HG03039 (cell line): ENCODE data around the gene B4GALT5.

ENCODE experiments used
- ATAC-seq: cut with Tn5 transposase; IDR thresholded peaks from one replicate; pipeline ENCODE4 v1.9.1; 2021; ENCODE audit warnings: mild to moderate bottlenecking, moderate library complexity; ENCODE audit not compliant: unreplicated experiment

The B4GALT5 gene

DNA sequence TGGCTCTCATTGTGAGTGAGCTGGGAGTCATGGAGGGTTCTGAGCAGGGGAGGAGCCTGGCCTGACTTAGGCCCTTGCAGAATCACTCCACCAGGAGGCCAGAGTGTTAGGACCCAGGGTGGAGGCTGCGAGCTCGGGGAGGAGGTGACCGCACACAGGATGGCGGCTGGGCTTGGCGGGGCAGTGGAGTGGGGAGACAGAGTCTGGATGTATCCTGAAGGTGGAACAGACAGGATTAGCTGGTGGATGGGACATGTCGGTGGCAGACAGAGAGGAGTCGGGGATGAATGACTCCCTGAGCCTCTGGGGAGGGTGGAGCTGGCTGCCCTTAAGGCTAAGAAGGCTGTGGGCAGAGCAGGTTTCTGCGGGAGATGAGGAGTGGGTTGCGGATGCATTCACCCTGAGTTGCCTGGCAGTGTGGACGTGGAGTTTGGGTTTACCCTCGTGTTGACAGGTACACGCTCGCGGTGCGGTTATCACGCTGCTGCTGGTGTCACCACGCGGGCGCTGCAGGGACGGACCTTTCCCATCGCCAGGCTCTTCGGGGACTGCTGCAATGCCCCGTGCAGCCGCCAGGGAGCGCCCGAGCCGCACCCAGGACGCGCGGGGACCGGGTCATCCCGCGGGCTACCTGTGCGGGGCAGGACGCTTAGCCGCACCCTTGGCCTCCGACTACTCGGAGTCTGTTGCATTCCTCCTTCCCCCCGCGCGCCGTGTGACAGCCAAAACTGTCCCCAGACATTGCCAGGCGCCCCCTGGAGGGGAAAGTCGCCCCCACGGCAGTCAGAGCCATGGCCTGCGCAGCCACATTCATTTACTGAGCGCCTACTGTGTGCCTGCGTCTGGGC, 102.8 kb downstream of the B4GALT5 start:
- no peak for ATAC-seq

DNA sequence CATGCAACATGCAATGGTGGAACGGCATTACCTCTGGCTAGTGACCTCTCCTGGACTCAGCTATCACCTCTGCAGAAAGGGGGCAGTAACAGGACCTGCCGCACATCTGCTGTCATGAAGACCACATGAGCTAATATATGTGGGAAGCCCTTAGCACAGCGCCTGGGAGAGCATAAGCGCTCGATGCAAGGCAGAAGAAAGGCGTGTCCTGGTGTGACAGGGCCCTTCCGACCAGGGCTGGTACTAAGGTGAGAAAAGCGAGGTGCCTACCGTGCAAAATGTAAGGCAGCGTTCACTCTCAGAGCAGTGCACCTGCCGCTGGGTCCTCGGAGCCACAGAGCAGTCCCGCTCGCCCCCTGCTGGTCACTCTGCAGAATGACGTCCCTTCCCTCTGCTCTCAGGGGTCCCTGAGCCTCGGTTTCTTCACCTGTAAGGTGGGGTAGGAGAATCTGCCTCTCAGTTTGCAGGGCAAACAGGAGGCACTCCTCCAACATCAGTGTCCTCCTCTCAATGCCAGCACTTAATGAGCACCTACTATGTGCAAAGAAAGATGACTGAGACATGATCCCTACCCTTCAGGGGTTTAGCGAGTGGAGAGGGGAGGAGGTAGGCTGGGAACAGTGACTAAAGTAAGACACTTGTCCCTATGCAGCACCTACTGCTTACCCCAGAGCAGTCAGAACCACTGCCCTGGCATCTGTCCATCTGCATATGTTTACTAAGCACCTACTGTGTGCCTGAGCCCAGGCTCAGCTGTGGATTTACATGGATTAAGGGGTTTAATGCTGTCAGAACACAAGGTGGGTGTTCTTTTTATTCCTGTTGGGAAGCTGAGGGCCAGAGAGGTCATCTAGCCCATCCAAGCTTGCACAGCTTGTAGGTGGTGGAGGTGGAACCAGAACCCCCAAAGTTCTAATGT, 104.7 kb downstream of the B4GALT5 start:
- no peak for ATAC-seq

DNA sequence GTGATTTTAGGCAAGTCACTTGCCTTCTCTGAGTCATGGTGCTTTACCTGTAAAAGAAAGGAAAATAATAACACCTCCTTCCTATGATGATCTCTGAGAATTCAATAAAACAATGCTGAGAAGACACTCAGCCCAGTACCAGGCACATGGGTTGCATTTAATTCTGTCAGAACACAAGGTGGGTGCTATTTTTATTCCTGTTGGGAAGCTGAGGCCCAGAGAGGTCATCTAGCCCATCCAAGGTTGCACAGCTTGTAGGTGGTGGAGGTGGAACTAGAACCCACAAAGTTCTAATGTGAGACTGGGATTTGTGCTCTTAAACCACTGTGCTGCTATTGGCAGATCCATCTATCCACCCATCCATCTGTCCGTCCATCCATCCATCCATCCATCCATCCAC, 106.1 kb downstream of the B4GALT5 start:
- no peak for ATAC-seq

DNA sequence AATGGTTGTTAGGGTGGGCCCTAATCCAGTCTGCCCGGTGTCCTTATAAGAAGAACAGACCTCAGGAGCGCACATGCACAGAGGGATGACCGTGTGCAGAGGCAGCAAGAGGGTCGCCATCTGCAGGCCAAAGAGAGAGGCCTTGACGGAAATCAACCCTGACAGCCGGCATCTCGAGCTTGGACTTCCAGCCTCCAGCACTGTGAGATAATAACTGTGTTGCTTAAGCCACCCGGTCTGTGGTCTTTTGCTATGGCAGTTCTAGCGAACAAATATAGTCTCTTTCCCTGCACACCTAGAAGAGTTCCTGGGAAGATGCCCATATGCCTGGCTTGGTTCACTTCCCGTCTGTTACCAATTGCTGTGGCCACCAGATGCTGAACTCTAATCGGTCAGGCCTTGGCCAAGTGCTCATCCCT, 110.5 kb downstream of the B4GALT5 start:
- ATAC-seq, result no peak

DNA sequence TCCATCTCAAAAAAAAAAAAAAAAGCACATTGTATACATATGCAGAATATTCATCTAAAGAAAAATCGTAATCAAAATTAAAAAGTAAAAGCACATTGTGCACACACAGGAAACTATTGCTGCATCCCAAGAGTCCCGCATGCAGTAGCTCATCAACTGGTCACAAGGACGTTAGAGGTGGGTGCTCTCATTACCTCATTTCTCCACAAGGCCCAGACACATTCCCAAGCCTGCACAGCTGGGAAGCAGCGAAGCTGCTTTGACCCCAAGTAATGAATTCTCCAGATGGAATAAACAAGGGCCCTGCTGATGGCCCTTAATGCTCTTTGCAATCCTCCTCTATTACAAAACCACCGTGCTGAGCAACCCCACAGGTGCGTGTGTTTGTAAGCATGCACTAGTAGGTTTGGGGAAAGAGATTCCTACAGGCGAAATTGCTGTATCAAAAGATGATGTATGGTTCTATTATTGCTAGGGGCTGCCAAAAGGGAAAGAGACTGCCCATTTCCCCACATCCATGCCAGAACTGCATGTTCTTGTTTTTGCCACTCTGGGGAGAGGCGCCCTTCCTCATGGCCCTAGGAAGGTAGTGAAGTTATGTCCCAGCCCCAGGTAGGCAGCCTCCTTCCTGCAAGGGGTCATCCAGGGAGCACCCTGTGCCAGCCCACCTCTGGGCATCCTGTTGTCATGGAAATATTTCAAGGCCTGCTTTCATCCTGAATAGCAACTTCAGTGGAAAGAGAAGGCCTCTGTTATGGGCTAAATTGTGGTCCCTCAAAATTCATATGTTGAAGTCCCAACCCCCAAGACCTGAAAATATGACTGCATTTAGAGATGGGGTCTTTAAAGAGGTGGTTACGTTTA, 111.1 kb downstream of the B4GALT5 start:
- no peak for ATAC-seq

DNA sequence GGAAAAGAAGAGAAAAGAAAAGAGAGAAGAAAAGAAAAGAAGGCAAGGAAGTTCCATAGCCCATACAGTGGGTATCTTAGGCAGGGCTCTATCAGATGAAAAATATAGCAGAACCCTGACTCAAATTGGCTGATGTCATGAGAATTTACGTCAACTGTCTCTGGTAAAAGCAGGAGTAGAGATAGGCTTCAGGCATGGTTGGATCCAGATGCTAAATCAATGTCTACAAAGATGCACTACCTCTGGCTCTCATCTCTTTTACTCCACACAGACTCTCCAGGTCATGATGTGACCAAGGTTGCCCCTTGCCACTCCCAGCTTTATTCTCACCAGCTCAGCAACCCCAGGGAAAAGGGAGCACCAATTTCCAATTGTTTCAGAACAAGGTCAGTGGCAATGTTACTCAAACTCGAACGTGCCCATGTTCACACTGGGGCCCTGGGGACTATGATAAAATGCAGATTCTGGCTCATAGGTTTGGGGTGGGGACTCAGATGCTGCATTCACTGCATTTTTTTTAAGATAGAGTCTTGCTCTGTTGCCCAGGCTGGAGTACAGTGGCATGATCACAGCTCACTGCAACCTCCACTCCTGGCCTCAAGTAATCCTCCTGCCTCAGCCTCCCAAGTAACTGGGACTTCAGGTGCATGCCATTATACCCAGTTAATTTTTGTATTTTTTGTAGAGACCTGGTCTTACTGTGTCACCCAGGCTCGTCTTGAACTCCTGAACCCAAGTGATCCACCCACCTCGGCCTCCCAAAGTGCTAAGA, 112.3 kb downstream of the B4GALT5 start:
- ATAC-seq, result no peak

DNA sequence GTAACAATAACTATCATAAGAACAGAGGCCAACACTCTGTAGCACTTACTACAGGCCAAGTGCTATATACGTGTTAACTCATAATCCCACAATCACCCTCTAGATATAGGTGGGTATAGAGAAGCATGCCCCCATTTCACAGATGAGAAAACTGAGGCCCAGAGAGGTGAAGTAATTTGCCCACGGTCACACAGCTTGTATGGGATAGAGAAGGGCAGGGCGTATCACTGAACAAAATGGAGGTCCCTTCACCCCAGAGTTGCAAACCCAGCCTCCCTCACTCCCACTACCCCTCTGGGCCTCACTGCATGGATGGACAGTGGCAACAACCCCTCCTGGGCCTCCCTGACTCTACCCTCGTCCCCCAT, 113.9 kb downstream of the B4GALT5 start:
- ATAC-seq, result no peak

DNA sequence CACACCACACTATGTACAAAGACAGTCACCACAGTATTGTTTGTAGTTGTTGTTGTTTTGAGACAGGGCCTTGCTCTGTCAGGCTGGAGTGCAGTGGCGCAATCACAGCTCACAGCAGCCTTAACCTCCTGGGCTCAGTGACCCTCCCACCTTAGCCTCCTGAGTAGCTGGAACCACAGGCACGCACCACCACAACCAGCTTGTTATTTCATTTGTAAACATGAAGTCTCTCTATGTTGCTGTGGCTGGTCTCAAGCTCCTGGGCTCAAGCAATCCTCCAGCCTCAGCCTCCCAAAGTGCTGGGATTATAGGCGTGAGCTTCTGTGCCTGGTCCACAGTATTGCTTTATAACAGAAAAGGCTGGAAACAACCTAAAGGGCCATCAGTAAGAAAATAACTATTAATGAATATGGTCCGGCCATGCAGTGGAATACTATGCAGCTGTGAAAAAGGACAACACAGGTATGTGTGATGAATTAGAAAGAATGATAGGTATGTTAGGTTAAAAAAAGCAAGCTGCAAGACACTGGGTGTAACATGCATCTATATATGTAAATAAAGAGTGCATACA, 115.8 kb downstream of the B4GALT5 start:
- ATAC-seq, result no peak

DNA sequence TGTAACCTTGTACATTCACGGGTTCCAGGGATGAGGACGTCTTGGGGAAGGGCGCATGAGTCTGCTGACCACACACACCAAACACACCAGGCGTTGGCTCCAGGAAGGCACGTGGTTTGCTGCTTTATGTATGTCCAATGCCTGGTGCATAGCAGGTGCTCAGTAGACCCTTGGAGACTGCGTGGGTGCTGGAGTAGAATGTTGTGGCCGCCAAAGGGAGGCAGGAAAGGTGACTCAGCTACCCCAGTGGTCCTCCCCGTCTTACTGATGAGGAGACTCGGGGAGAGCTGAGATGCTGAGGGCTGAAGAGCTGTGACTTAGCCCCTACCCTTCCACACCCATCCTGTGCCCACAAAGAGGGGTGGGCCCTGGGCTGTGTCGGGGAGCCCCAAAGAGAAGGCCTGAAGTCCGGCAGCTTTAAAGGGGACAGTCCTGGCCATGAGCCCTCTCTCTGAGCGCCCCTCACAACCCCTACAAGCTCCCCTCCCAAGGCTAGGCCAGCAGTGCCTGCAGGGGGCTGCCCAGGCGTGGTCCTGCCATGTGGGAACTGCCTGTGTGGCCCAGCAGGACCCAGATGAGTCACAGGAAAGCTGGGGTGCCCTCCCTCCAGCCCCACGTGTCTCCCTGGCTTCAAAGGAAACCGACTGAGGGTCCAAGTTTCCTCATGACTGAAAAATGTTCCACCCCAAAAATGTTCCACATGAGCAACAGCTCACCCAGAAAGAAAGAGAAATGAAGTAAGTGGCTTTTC, 117.7 kb downstream of the B4GALT5 start:
- no peak for ATAC-seq

DNA sequence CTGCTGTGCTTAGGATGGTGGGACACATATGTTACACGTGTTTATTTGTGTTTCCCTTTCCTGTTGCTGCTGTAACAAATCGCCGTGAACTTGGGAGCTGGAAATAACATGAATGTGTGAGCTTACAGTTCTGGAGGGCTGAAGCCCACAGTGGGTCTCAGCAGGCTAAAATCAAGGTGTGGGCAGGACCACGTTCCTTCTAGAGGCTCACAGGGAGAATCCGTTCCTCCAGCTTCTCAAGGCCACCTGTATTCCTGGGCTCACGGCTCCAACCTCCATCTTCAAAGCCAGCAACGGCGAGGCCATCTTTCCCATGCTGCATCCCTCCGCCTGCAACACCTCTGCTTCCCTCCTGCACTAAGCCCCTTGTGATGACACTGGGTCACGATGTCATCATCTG, 118.3 kb downstream of the B4GALT5 start:
- ATAC-seq, result no peak

DNA sequence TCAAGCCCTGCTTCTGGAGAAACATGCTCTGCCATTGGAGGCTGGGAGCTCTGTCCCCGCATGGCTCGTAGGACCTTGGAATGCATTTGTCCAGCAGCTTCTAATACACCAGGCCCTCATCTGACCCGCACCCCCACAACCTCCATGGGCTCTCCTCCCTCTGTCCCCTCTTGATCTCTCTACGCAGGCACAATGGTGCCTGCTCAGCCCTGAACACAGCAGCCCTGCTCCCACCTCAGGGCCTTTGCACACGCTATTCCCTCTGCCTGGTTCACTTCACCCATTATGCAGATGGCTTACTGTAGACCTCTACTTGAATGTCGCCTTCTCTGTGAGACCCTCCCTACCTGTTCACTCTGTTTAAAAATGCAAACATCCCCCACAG, 118.8 kb downstream of the B4GALT5 start:
- no peak for ATAC-seq

DNA sequence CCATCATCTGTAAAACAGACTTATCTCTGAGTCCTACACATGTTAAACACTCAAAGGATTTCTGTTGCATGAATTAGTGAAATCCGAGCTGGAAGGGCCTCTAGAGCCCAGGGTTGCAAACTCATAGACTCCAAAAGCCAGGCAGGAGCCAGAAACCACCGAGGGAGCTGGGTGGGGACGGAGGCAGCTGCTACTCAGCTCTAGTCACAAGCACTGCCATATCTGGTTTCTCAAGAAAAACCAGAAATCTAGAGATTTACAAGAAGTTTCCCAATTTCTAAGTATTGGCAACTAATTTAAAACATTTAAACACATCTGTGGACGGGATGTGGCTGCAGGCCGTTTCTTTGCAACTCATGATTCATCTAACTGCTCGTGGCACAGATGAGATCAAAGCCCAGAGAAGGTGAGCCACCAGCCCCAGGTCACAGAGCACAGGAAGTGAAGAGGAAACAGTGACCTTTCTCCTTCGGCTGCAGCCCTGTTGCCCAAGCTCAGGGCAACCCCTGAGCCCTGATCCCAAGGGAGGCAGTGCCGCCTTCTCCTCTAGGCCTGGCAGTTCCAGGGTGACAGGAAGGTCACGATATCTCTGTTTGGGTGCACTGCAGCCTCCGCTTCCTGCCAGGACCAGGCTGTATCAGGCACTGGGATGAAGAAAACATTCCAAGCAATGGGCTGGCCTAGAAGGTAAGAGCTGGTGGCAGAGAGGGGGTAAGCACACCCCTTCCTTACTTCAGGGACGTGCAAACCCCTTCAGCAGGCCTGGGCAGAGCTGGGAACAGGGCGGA, 119.3 kb downstream of the B4GALT5 start:
- no peak for ATAC-seq

DNA sequence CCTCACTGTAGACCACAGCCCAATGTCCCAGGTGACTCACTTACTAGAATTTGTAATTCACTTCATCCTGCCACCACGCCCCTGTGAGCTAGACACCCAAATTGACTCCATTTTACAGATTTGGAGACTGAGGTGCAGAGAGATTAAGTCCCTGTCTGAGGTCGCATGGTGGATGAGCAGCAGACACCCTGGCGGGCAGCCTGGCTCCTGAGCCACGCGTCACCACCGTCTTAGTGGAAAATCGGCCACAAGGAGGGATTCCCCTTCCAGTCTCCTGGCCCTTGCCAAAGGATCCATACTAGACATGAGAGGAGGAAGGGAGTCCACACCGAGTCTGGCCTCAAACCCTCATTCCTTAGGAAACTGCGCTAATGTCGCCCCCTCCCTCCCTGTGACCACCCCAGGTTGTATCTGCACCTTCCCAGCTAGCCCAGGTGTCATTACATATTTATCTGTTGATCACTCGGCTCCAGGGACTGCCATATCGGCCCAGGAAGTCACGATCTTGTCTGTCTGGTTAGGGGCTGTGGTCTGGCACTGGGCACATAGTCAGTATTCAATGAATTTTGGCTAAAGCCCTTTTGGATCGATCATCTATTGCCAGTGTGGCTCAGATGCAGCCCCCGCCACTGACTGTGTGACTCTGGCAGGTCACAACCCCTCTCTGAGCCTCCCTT, 120.1 kb downstream of the B4GALT5 start:
- no peak for ATAC-seq

DNA sequence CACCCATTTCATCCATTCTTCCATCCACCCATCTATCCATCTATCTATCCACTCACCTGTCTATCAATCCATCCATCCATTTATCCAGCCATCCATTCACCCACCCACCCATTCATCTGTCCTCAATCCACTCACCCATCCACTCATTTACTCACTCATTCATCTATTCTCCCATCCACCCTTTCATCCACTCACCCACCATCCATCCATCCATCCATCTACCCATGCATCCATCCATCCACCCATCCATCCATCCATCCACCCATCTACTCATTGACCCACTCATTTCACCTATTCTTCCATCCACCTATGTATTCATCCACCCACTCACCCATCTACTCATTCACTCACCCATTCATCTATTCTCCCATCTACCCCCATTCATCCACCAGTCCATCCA, 121.6 kb downstream of the B4GALT5 start:
- ATAC-seq, result no peak

DNA sequence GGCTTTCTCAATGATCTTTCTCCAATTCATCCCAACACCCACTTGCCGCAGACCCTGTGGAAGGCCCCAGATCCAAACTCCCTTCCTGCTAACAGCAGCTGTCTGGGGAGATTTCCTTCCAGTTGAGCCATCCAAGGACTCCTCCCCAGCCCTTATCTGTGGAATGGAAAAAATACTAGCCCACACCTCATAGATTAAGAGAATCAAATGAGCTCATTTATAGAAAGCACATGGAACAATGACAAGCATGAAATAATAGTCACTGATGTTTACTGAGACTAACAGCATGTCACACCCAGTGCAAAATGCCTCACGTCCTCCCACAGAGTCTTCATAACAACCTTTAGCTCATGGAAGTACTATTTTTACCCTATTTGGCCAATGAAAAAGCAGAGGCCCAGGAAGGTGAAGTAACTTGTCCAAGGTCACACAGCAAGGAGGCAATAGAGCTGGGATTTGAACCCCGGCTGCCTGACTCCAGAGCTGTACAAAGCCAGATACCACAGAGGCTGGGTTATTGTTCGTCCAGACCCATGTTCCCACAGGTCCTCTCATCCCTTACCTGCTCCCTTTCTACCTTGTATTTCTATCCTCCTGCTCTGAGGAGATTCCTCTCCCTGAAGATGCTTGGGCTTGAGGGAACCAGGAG, 122.3 kb downstream of the B4GALT5 start:
- ATAC-seq, result no peak

DNA sequence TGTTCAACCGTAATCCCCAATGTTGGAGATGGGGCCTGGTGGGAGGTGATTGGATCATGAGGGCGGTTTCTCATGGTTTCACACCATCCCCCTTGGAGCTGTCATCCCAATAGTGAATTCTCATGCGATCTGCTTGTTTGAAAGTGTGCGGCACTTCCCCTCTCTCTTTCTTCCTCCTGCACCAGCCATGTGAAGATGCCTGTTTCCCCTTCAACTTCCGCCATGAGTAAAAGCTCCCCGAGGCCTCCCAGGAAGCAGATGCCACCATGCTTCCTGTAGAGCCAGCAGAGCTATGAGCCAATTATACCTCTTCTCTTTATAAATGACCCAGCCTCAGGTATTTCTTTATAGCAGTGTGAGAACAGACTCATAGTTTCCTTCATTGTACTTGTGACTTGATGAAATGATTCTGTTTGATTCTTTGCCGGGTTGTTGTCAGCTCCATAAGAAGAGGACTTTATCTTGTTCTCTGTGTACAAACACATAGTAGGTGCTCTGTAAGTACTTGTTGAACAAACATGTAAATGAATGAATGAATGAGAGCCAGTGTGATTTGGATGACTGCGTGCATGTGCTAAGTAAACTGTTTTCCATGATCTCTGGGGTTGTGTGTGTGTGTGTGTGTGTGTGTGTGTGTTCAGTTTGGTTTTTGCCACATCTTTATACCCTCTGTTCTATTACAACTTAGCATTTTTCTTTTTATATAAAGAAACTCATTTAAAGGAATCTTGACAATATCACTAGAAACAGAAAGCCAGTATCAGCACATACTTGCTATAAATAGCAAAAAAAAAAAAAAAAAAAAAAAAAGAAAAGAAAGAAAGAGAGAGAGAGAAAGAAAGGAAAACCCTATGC, 123.3 kb downstream of the B4GALT5 start:
- no peak for ATAC-seq

DNA sequence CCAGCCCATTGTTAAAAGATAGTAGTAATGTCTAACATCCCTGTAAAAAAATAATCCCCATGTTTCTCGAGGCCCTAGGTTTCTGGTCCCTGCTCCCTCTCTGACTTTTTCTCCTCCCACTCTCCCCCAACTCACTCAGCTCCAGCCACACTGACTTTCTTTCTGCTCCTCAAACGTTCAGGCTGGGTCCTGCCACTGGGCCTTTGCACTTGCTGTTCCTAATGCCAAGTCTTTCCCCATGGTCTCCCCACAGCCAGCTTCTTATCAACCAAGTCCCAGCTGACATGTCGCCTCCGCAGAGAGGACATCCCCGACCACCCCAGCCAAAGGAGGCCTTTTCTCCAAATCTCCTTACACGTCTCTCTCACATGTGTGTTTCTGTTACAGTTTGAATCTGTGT, 123.9 kb downstream of the B4GALT5 start:
- ATAC-seq, result no peak
